ENCODE measurements around the gene HOPX. TPM values are rescaled to one million over a fixed set of nuclear protein-coding genes. Genes with fewer than 3 reads are reported as not detected.
"Not testable (repeated sequence)": the region's sequence is repeated elsewhere in the genome, so short reads cannot be mapped to it uniquely, and the experiment has no call there.

The HOPX gene
- total RNA-seq, 3 donors from 2014 or later (not counting 1 experiment from before 2014, with no cell fraction given) = 152 to 240 (median 167) TPM

DNA sequence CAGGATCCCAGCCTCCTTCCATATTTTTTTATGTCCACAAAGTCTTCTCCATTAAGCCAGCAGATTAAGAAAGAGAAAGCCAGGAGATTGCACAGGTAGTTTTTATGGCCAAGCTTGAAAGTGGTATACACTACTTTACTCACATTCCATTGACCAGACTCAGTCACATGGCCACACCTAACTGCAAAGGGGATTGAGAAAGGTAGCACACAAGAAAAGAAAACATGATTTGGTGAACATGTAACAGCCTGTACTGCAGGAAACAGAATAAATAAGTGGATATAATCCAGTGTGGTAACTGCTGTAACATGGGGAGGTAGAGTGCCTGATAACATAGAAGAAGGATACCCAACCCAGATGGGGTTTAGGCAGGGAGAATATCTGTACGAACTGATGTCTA lies 43.9 kb downstream of the HOPX start:
- H3K9me3 ChIP-seq (ENCODE audit: control insufficient read depth, insufficient read depth, low read length) = no peaks in the 10 kb centered on the region
- peaks cover 14% of the 10 kb centered on the region for H3K4me1 ChIP-seq (ENCODE audit: control insufficient read depth, insufficient read depth, low read length)
- H3K4me1 Mint-ChIP-seq = peaks cover 23 to 30% of the 10 kb centered on the region in 2 donors
- TF ChIP-seq CTCF (IDR thresholded peaks at IDR 0.05) = no peak
- H3K27me3 Mint-ChIP-seq (ENCODE audit: low read depth in 2 of 2) = no peaks in the 10 kb centered on the region
- intact Hi-C loops (cut with micrococcal nuclease) = no loop called here
- no peak overlapping the region for H3K4me3 Mint-ChIP-seq
- 100% methylated on average over 1 of the region's 1 CpG for WGBS (ENCODE audit: insufficient coverage)
- H3K4me3 ChIP-seq (ENCODE audit: low read length) = no peak overlapping the region
- DNase-seq (no peak), ATAC-seq (no peak)
- no peaks in the 10 kb centered on the region for H3K36me3 Mint-ChIP-seq
- no peaks in the 10 kb centered on the region for H3K27me3 ChIP-seq (ENCODE audit: control insufficient read depth, insufficient read depth, low read length)
- H3K27ac Mint-ChIP-seq = no peak overlapping the region
- no peaks in the 10 kb centered on the region for H3K36me3 ChIP-seq (ENCODE audit: control insufficient read depth, insufficient read depth, low read length)
- no peaks in the 10 kb centered on the region for H3K9me3 Mint-ChIP-seq
- no peak overlapping the region for H3K27ac ChIP-seq (ENCODE audit: low read length)

DNA sequence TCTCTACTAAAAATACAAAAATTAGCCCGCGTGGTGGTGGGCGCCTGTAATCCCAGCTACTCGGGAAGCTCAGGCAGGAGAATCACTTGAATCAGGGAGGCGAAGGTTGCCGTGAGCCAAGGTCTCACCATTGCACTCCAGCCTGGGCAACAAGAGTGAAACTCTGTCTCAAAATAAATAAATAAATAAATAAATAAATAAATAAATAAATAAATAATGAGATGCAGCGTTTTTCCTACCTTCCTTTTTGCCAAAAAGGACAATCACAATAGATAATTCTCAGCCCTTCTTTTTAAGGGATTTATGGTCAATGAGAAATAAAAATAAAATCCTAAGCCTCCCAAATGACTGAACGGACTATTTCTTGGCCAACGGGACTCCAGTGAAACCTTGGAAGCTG lies 46.1 kb downstream of the HOPX start:
- H3K27me3 ChIP-seq (ENCODE audit: control insufficient read depth, insufficient read depth, low read length); H3K36me3 ChIP-seq (ENCODE audit: control insufficient read depth, insufficient read depth, low read length); H3K27ac Mint-ChIP-seq; H3K9me3 Mint-ChIP-seq; H3K4me3 Mint-ChIP-seq; intact Hi-C loops (cut with micrococcal nuclease); ATAC-seq; H3K27ac ChIP-seq (ENCODE audit: low read length); H3K4me3 ChIP-seq (ENCODE audit: low read length); H3K27me3 Mint-ChIP-seq (ENCODE audit: low read depth in 2 of 2); H3K36me3 Mint-ChIP-seq; H3K9me3 ChIP-seq (ENCODE audit: control insufficient read depth, insufficient read depth, low read length); H3K4me1 ChIP-seq (ENCODE audit: control insufficient read depth, insufficient read depth, low read length); DNase-seq: not testable (repeated sequence)
- peaks cover 9 to 11% of the 10 kb centered on the region in 2 donors for H3K4me1 Mint-ChIP-seq
- 96% methylated on average over 8 of the region's 9 CpGs for WGBS (ENCODE audit: insufficient coverage)

GRCh38 chr4:56633486-56633885 lies 47.6 kb downstream of the HOPX start:
- Histone ChIP-seq H3K9me3 (ENCODE audit: control insufficient read depth, insufficient read depth, low read length) (no peaks in the 10 kb centered on the region), H3K36me3 (ENCODE audit: control insufficient read depth, insufficient read depth, low read length) (no peaks in the 10 kb centered on the region), H3K4me1 (ENCODE audit: control insufficient read depth, insufficient read depth, low read length) (no peaks in the 10 kb centered on the region), H3K27ac (ENCODE audit: low read length) (no peak overlapping the region), H3K4me3 (ENCODE audit: low read length) (no peak overlapping the region), H3K27me3 (ENCODE audit: control insufficient read depth, insufficient read depth, low read length) (no peaks in the 10 kb centered on the region)
- no peaks in the 10 kb centered on the region for H3K27me3 Mint-ChIP-seq (ENCODE audit: low read depth in 2 of 2)
- H3K9me3 Mint-ChIP-seq = no peaks in the 10 kb centered on the region
- H3K4me3 Mint-ChIP-seq = no peak overlapping the region
- WGBS (ENCODE audit: insufficient coverage) = 96% methylated on average over 7 of the region's 7 CpGs
- intact Hi-C loops (cut with micrococcal nuclease) = no loop called here
- ATAC-seq (no peak), DNase-seq (no peak)
- no peak overlapping the region for H3K27ac Mint-ChIP-seq
- no peak for TF ChIP-seq CTCF (IDR thresholded peaks at IDR 0.05)
- peaks cover 5 to 7% of the 10 kb centered on the region in 2 donors for H3K4me1 Mint-ChIP-seq
- H3K36me3 Mint-ChIP-seq = no peaks in the 10 kb centered on the region

GRCh38 chr4:56630876-56631666 lies 50.0 kb downstream of the HOPX start:
- intact Hi-C loops (cut with micrococcal nuclease) = no loop called here
- Mint-ChIP-seq H3K27me3 (ENCODE audit: low read depth in 2 of 2) (no peaks in the 10 kb centered on the region), H3K36me3 (no peaks in the 10 kb centered on the region), H3K27ac (no peak overlapping the region), H3K4me3 (no peak overlapping the region), H3K4me1 (peaks cover 13 to 23% of the 10 kb centered on the region in 2 donors), H3K9me3 (no peaks in the 10 kb centered on the region)
- no peak overlapping the region for H3K27ac ChIP-seq (ENCODE audit: low read length)
- TF ChIP-seq CTCF (IDR thresholded peaks at IDR 0.05) = no peak
- no peaks in the 10 kb centered on the region for H3K27me3 ChIP-seq (ENCODE audit: control insufficient read depth, insufficient read depth, low read length)
- H3K4me3 ChIP-seq (ENCODE audit: low read length) = no peak overlapping the region
- H3K4me1 ChIP-seq (ENCODE audit: control insufficient read depth, insufficient read depth, low read length) = peaks cover 11% of the 10 kb centered on the region
- H3K36me3 ChIP-seq (ENCODE audit: control insufficient read depth, insufficient read depth, low read length) = no peaks in the 10 kb centered on the region
- H3K9me3 ChIP-seq (ENCODE audit: control insufficient read depth, insufficient read depth, low read length) = no peaks in the 10 kb centered on the region
- 93% methylated on average over 4 of the region's 5 CpGs for WGBS (ENCODE audit: insufficient coverage)
- ATAC-seq = no peak
- no peak for DNase-seq
